Measurements from ENCODE around the gene PARS2. TPM values are rescaled to one million over a fixed set of nuclear protein-coding genes. Genes with fewer than 3 reads are reported as not detected.
A peak's percentile ranks its signal among the peaks of the same experiment; 100 is the strongest.

The PARS2 gene
- polyA plus RNA-seq, 2 of the 4 experiments (the other 2 are of a cell fraction) = 2.3 to 2.9 TPM

DNA sequence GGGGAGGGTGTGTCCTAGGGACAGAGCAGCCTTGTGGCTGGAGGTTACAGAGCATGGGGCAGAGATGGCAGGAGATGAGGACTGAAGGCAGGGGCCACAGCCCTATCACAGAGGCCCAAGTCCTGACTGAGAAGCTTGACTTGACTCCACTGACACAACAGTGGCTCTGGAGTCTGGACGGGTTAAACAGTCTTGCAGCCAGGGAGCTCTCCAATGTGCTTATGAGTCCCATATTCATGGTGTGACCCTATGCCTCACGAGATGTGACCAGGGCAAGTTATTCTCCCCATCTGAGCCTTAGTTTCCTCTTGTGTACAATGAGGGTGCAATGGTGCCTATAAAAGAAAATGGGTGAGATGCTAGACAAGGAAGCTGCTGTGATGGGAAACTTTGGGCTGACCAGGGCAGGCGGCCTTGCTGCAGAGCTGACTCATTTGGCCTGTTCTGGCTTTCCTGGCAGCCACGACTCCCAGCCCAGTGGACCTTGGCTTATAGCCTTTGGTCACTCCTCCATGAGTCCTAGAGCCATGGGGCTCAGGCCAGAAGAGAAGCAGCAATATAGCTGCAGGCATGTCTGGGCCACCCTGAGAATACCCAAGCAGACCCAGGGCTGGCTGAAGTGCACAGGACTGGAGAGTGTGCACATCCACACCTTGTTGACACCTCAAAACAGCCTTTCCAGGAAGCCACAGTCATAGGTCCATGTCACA lies 39.6 kb upstream of the PARS2 start:
- POLR2A ChIA-PET = no interaction called here

GRCh38 chr1:54800899-54801759 lies 36.8 kb upstream of the PARS2 start, which contains the start of gene TTC22:
TTC22 (minus strand) TSS chr1:54801323; CDS start chr1:54801163, 160 bp downstream.
- Histone ChIP-seq H3K4me2 (no peak within 1 kb of the TSS), H3K4me3 (no peak within 1 kb of the TSS), H3K27ac (no peak within 1 kb of the TSS), H3K4me1 (peaks cover 7% of the 10 kb centered on the region; the same call in 2 of the 3 replicates), H3K9me3 (no peaks in the 10 kb centered on the region)
- DNase-seq (ENCODE audit: low read depth in 1 of 2, low spot score in 1 of 2) (no peak), FAIRE-seq (no peak), ATAC-seq (peak; percentile 61 to 80; a peak in 4 of 6 replicates)
- ChIA-PET POLR2A (no interaction called here), CTCF (interaction anchor here (1.1 to 1.2 kb wide), 4 partner anchors 8 to 221 kb away, joined by 3 to 4 read pairs (median 3); no protein-coding TSS in a partner anchor)
- TF ChIP-seq NFE2L2 (conservative IDR thresholded peaks at IDR 0.05; ENCODE audit: low read length) (no peak), FOSB (CRISPR knock-in tag; IDR thresholded peaks at IDR 0.05) (no peak), CBX2 (IDR thresholded peaks at IDR 0.05; ENCODE audit: borderline replicate concordance, low read depth) (no peak), HES2 (IDR thresholded peaks at IDR 0.05) (no peak), HOXA7 (CRISPR knock-in tag; IDR thresholded peaks at IDR 0.05) (no peak), JUNB (IDR thresholded peaks at IDR 0.05) (no peak), TP53 (CRISPR knock-in tag; IDR thresholded peaks at IDR 0.05) (no peak), ZSCAN20 (CRISPR knock-in tag; IDR thresholded peaks at IDR 0.05) (no peak), HEYL (CRISPR knock-in tag; IDR thresholded peaks at IDR 0.05) (no peak), BCL3 (IDR thresholded peaks at IDR 0.05) (no peak), GATA3 (IDR thresholded peaks at IDR 0.05; ENCODE audit: borderline replicate concordance) (no peak)
- TF ChIP-seq, protein P1, sequence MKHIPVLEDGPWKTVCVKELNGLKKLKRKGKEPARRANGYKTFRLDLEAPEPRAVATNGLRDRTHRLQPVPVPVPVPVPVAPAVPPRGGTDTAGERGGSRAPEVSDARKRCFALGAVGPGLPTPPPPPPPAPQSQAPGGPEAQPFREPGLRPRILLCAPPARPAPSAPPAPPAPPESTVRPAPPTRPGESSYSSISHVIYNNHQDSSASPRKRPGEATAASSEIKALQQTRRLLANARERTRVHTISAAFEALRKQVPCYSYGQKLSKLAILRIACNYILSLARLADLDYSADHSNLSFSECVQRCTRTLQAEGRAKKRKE (CRISPR knock-in tag; IDR thresholded peaks at IDR 0.05; ENCODE audit: low read depth) = no peak
- TF ChIP-seq, protein P2, sequence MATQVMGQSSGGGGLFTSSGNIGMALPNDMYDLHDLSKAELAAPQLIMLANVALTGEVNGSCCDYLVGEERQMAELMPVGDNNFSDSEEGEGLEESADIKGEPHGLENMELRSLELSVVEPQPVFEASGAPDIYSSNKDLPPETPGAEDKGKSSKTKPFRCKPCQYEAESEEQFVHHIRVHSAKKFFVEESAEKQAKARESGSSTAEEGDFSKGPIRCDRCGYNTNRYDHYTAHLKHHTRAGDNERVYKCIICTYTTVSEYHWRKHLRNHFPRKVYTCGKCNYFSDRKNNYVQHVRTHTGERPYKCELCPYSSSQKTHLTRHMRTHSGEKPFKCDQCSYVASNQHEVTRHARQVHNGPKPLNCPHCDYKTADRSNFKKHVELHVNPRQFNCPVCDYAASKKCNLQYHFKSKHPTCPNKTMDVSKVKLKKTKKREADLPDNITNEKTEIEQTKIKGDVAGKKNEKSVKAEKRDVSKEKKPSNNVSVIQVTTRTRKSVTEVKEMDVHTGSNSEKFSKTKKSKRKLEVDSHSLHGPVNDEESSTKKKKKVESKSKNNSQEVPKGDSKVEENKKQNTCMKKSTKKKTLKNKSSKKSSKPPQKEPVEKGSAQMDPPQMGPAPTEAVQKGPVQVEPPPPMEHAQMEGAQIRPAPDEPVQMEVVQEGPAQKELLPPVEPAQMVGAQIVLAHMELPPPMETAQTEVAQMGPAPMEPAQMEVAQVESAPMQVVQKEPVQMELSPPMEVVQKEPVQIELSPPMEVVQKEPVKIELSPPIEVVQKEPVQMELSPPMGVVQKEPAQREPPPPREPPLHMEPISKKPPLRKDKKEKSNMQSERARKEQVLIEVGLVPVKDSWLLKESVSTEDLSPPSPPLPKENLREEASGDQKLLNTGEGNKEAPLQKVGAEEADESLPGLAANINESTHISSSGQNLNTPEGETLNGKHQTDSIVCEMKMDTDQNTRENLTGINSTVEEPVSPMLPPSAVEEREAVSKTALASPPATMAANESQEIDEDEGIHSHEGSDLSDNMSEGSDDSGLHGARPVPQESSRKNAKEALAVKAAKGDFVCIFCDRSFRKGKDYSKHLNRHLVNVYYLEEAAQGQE (IDR thresholded peaks at IDR 0.05) = no peak
- 67% methylated on average over 16 of the region's 58 CpGs for WGBS (ENCODE audit: missing lambda C conversion rate)

More for the DNA sequence above, 39.6 kb upstream of the PARS2 start:
- no peak for DNase-seq (ENCODE audit: low read depth in 1 of 2, low spot score in 1 of 2)
- Histone ChIP-seq H3K4me2 (no peak overlapping the region), H3K9me3 (no peaks in the 10 kb centered on the region), H3K4me3 (no peak overlapping the region), H3K27ac (no peak overlapping the region), H3K4me1 (peaks cover 11% of the 10 kb centered on the region; the same call in 2 of the 3 replicates)
- no peak for FAIRE-seq
- WGBS (ENCODE audit: missing lambda C conversion rate) = 55% methylated on average over 4 of the region's 4 CpGs
- TF ChIP-seq PBX3 (IDR thresholded peaks at IDR 0.05) = no peak
- TF ChIP-seq, protein P2 (IDR thresholded peaks at IDR 0.05) = peak; percentile 30; the same call in 1 of the 2 replicates
- CTCF ChIA-PET = no interaction called here
- ATAC-seq = no peak

All from A549 (cell line).